NCI-H460 (cell line): ENCODE results near the gene VSX1. TPM values are rescaled to one million over a fixed set of nuclear protein-coding genes. Genes with fewer than 3 reads are reported as not detected.

Source experiments
- DNase-seq: peaks from one replicate; pipeline ENCODE4 v3.0.0-alpha.2; 2016; ENCODE audit warnings: low read depth; ENCODE audit errors: extremely low read depth
- polyA plus RNA-seq: library from polyadenylated mRNA; depleted of rRNA; stranded (reverse); fragments of >200 nt; gene quantifications from 2 replicates; pipeline ENCODE4 v1.2.3, GENCODE V29; 2014; cell fraction: nucleus; rRNA removed
- total RNA-seq: library from RNA; depleted of rRNA; stranded (reverse); fragments of >200 nt; shearing (Covaris generic); gene quantifications from 2 replicates; pipeline ENCODE4 v1.2.3, GENCODE V29; 2014; rRNA removed

Gene VSX1
- not detected in 2 replicates for total RNA-seq
- not detected in 2 replicates for polyA plus RNA-seq

DNA sequence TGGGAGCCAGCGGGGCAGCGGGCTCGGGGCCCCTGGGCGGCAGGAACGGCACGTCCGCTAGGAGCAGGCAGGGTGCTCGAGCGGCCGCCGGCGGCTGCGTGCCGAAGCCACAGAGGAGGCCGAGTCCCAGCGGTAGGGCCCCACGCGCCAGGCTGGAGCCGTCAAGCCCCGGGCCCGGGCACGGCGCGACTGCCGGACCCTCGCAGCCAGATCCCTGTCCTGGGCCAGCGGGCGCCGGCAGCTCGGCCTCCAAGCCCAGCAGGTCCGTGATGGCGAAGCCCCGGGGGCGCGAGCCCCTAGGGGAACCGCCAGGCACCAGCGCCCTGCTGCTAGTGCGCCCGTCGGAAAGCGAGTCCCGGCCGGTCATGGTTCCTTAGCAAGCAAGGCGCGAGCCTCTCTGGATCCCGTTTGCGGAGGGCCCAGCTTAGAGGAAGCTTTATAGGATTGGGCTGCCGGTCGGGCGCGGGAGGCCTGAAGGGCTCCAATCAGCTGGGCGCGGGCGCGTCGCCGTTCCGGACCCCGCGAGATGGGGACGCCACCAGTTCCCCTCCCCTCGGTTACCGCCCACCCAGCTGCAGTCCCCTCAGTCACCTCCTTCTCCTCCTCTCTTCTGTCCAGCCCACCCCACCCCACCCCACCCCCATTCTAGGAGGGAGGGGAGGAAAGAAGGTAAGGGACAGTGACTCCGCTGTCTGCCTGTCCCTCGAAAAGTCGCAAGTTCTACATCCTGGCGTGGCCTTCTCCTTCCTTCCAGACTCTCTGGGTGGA lies at the start of gene VSX1:
TSS of gene VSX1 (minus strand) at position 412 of the 768 bp plus-strand sequence. CDS start at position 367, 45 bp downstream.
- no peak for DNase-seq

DNA sequence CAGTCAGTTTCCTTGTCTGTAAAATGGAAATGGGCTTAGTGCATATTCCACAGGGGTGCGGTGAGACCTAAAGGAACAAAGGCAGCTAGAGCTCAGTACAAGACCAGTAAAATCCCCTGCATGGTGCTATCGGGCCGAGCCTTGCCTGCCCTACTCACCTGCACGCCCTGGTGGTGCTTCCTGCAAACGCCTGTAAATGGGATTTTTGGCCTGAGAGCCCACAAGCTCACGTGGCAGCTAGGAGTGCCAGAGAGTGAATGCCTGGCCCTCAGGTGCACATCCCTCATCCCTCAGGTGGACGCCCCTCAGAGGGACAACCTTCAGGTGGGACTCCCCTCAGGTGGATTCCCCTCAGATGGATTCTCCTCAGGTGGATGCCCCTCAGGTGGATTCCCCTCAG lies 48.0 kb upstream of the VSX1 start:
- no peak for DNase-seq

DNA sequence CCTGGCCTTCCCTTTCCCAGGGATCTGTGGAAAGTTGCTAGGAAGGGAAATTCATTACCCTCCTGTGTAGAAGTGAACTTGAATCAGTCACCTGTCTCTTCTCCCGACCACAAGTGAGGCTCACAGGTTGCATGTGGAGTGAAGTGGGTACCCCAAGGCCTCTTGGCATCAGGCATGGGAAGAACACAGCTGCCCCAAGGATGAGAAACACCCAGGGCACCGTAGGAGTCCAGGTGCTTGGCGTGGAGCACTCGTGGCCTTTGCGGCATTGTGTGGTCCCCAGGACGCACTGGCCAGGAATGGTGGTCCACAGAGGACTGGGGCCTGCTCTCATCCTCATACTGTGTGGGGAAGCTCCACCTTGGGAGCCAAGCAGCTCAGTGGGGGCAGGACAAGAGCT lies 47.5 kb upstream of the VSX1 start:
- no peak for DNase-seq

DNA sequence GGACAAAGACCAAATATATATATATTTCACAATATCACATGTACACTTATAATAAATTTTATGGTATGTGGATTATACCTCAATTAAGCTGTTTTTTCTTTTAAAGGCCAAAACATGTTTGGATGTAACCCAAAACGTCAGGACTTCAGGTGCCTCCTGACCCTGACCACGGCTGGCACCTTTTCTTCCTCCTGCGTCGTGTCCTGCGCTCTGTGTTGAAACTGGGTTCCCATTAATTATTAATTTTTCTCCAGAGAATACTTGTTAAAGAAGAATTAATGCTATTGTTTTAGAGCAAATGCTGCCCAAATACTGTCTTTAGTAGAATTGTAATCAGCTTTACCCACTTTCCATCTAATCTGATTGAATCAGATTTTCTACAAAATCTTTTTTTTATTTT lies 46.7 kb upstream of the VSX1 start:
- no peak for DNase-seq

DNA sequence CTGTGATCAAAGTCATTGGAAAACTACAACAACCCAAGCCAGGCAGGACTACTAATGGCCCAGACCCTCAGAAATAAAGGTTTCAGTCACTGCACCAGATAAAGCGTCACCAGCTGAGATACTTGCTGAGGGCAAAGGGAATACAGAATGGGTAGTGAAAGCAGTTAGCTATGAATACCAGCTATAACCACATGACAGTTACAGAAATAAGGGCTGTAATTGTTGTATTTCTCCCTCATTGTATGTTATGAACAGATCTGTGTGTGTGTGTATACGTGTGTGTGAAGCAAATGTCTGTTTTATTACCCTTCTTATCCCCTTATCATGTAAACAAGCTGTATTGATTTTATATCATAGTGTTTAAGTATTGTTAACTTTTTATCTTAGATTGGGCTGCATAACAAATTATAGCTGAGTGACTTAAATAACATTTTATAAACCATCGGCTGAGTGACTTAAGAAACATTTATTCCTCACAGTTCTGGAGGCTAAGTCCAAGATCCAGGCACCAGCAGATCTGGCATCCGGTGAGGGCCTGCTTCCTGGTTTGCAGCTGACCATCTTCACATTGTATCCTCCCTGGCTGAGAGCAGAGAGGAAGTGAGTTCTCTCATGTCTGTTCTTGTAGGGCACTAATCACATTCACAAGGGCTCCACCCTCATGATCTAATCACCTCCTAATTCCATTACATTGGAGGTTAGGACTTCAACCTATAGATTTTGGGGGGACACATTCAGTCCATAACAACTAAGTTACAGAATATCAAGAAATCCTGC lies 46.0 kb upstream of the VSX1 start:
- no peak for DNase-seq

DNA sequence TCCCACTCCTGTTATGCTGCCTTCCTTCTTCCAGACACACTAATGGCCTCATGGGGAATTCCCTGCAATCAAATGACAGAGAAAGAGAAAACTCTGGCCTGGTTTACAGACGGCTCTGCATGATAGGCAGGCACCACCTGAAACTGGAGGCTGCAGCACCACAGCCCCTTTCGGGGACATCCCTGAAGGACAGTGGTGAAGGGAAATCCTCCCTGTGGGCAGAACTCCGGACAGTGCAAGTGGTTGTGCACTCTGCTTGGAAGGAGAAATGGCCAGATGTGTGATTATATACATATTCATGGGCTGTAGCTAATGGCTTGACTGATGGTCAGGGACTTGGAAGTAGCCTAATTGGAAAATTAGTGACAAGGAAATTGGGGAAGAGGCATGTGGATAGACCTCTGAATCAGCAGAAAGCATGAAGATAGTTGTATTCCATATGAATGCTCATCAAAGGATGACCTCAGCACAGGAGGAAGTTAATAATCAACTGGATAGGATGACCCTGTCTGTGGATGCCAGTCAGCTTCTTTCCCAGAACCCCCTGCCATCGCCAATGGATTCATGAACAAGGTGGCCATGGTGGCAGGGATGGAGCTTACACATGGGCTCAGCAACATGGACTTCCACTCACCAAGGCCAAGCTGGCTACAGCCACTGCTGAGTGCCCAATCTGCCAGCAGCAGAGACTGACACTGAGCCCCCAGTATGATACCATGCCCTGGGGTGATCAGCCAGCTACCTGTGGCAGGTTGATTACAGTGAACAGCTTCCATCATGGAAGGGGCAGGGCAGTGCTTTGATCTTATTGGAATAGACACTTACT lies 44.5 kb upstream of the VSX1 start:
- DNase-seq: no peak

DNA sequence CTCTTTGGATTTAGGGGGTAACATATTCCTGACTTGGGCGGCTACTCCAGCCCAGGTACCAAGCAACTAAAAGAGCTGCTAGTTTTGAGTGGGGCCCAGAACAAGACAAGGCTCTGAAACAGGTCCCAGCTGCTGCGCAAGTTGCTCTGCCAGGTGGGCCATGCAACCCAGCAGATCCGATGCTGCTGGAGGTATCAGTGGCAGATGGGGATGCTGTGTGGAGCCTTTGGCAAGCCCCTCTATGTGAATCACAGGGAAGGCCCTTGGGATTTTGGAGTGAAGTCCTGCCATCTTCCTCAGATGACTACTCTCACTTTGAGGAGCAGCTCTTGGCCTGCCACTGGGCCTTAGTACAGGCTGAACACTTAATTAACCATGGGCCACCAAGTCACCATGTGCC lies 43.7 kb upstream of the VSX1 start:
- no peak for DNase-seq

DNA sequence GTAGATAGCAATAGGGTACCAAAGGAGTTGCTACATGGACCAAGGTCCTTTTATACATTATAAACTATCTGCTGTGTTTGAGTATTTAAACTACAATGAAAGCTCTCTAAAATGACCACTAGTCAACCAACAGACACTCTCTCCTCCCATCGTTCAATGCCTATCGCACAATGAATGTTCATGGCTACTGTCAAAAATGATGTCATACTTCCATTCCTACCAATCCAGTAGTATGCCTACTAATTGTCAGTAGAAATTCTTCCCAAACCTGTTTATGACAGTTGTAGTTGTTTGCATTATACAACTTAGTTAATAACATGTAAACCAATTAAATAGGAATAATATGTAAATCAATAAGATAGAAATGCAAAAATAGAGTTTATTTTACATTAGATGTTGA lies 39.0 kb upstream of the VSX1 start:
- DNase-seq: no peak

DNA sequence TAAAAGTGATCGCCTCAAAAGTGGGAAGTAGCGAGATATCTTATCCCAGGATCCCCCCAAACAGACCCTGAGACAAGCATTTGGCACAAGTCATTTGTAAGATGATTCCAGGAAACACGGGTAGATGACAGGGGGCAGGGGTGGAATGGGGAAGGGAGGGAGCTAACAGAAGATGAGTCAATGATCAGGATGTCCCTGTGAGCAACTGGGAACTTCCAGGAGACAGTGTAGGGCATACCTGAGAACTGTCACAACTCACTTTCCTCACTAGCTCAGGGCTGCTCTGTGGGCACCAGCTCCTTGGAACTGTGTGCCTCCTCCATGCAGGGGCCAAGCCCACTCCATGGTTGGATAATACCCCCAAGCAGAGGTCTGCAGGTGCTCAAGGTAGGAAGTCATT lies 38.5 kb upstream of the VSX1 start:
- no peak for DNase-seq

DNA sequence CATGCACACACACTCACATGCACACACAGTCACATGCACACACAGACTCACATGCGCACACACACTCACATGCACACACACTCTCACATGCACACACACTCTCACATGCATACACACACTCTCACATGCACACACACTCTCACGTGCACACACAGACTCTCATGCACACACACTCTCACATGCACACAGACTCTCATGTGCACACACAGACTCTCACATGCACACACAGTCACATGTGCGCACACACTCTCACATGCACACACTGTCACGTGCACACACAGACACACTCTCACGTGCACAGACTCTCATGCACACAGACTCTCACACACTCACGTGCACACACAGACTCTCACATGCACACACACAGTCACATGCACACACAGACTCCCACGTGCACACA lies 36.6 kb upstream of the VSX1 start:
- no peak for DNase-seq

DNA sequence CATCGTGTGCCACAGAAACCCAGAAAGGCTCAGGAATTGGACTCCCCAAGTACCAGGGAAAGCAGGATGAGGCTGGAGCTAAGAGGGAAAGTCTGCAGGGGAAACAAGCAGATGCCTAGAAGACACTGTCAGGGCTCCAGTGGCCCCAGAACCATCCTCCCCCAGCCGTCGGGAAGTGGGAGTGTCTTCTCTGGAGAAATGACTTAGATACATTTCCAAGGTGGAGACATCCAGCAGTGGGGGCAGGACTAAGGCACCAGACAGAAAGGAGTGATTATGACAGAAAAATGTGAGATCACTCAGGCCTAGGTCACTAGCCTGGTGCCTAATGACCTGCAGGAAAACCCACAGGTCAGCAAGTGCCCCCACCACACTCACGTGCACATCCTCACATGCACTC lies 36.0 kb upstream of the VSX1 start:
- DNase-seq: no peak

DNA sequence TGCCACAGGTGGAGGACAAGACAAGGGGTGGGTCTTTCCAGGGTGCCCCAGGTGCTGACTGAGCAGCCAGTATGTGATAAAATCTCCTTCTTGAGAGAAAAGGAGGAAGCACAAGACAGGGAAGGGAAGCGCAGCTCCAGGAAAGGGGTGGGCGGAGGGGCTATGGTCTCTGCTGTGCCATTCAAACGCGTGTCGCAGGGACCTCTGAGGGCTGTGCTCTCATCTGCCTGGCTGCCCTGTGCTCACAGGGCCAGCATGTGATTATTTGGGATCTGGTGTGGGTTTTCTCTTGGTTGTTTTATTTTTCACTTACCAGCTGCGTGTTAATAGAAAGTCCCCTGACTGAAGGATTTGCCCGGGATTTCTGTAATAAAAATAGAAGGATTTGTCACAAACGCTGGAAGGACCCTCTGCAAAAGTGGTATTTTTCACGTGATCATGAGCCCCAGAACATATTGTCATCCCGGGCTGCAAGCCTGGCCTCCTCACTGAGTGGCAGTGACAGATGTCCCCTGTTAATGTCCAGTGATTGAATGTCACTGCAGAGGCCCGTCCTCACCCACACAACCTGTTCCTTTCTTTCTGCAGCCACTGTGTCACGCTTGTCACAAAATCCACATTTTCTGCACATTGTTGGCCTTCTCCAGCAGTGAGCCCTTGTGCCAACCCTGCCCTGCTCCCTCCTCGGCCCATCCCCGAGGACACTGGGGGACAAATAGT lies 35.0 kb upstream of the VSX1 start:
- no peak for DNase-seq

DNA sequence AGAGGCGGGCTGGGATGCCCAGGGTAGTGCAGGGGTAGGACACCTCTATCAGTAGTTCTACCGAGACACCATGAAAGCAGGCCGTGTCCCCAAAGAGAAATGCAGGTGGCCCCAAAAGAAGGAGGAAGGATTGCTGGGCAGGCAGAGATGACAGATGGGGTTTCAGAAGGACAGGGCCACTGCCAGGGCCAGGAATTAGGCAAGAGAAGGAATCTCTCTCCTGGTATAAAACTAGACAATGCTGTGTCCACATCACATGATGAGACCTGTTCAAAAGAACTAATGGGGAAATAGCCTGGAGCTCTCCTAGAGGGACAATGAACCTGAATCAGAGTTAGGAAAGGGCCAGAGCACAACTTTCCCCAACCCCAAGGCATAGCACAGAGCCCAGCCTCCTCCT lies 21.6 kb upstream of the VSX1 start:
- no peak for DNase-seq

DNA sequence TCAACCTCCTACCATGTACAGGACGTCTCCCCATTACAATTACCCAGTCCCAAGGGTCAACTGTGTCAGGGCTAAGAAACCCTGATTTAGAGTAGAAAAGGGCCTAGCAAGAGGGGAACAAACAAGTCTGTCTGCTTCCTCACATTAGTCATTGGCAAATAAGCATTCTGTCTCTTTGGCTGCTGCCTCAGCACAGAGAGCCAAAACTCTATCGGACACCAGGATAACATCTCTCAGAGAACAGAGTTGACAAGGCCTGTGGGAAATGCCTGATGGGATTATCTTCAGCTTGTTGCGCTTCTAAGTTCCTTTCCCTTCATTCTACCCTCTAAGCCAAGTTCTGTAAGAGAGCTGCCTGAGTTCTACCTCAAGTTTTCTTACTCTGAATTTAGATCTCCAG lies 19.0 kb upstream of the VSX1 start:
- DNase-seq: no peak

DNA sequence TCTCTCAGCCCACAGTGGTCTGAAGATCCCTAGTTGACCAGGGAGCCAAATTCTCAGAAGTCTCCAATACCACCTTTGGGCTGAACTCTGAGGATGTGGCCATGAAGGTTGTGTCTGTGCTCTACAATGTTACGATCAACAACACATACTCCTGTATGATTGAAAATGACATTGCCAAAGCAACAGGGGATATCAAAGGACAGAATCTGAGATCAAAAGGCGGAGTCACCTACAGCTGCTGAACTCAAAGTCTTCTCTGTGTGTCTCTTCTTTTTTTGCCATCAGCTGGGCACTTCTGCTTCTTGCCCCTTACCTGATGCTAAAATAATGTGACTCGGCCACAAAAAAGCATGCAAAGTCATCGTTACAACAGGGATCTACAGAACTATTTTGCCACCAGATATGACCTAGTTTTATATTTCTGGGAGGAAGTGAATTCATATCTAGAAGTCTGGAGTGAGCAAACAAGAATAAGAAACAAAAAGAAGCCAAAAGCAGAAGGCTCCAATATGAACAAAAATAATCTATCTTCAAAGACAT lies 17.7 kb upstream of the VSX1 start:
- DNase-seq: no peak

DNA sequence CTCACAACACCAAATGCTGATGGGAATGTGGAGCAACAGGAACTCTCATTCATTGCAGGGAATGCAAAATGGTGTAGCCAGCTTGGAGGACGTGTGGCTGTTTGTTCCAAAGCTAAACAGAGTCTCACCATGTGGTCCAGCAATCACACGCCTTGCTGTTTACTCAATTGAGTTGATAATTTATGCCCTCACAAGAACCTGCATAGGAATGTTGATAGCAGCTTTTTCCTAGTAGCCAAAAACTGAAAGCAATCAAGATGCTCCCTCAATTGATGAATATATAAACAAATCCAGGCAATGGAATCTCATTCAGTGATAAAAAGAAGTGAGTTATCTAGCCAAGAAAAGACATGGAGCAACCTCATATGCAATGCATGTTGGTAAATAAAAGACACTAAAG lies 15.6 kb upstream of the VSX1 start:
- DNase-seq: no peak

DNA sequence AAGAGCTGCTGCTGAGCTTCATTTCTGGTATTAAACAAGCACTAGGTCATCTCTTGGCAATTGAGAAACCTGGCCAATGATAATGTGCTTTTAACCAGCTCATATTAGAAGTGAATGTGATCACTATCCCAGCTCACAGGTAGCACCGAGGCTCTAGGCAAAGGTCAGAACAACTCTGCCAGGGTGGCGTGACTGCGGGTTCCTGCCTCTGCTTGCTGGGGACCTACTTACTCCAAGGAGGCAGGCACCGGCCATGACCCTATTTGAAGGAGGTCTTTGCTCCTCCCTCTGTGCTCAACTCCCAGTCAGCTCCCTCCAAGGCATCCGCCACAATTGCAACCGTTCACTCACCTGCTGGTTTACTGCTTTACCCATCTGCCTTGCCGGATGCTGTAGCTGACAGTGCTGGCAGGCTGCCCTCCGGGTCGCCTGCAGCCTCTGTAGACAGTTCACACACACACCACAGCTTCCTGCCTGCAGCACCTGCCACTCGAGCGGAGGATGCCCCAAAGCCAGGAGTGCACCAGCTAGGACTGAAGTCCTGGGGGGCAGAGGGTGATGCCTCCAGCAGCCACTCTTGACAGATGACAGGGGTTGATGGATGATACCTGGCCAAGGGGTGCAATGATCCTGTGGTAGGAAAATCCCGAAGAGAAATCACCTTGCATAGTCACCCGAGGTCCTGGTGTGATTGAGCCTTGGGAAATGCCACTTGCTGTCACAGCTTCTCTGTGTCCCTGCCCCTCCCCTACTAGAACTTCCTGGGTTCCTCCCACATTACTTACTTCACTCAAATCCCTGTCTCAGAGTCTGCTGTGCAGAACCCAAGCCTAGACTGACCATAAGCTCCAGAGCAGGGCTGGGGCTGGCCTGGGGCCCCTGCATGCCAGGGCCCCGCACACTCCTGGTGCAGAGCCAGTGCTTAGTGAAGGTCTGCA lies 8.8 kb upstream of the VSX1 start:
- DNase-seq: no peak

DNA sequence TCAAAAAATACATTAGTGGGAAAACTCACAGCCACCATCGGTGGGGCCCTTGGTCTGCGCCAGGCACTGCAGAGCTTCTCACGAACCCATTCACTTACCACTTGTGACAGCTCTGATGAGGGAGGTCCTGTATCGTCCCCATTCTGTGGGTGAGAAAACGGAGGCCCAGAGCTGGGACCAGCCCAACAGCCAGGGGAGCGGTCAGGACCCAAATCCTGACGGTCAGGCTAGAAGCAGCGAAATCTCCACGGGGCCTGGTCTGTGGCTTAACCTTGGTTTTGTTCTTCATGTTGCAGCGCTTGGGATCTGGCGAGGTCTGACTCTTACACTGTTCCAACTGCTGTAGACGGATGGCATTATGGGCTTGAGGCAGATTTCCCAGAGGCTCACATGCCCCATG lies 7.7 kb upstream of the VSX1 start:
- no peak for DNase-seq

DNA sequence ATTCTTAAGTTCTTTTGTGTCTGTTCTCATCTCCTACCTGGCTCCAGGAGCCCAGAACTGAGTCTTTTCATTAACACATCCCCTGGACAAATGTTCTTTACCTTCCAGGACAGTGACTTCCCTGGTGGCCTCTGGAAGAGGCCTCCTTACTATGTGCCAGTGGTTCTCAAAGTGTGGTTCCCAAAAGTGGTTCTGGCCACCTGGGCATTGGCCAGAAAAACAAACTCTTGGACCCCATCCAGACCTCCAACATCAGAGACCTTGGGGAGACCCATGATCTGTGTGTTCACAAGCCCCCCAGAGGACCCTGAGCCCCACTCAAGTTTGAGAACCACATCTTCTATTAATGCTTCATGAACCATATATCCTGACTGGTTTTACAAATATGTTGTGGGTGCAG lies 7.2 kb upstream of the VSX1 start:
- DNase-seq: no peak
